ENCODE results near the gene YKT6. TPM values are rescaled to one million over a fixed set of nuclear protein-coding genes. Genes with fewer than 3 reads are reported as not detected.

The YKT6 gene
- total RNA-seq, 4 donors from 2014 or later = 46.6 to 80.1 (median 68.0) TPM

- no peak overlapping the region for H3K27ac ChIP-seq
- H3K36me3 ChIP-seq = no peaks in the 10 kb centered on the region
- no peak overlapping the region for H3K4me3 ChIP-seq
- DNase-seq = no peak
- 65 to 69% methylated on average over 5 to 22 of the region's 22 CpGs for WGBS, 2 donors (ENCODE audit: low coverage in 1 of 2)
- intact Hi-C loops (cut with DNase I; ENCODE audit: low total_unique reads) (loop anchor here (10.0 kb wide), 2 partner anchors 249 to 329 kb away; no protein-coding TSS in a partner anchor), in situ Hi-C loops (cut with MboI; ENCODE audit: low pct_ligation_motif_present in 1 of 4, low pct_unique_long_range_greater_than_20kb in 1 of 4, low sequenced_read_pairs in 3 of 4) (loop anchor here in 3 of 4 donors (25.0 kb wide), 2 partner anchors 252 to 327 kb away; partner anchors contain the start of genes NUDCD3 (in 2 of the 3) and DDX56 (in 1 of the 3))
- TF ChIP-seq EP300 (IDR thresholded peaks at IDR 0.05; ENCODE audit: low read depth) (no peak), CTCF (IDR thresholded peaks at IDR 0.05) (no peak), POLR2A (IDR thresholded peaks at IDR 0.05) (no peak)
- H3K4me1 ChIP-seq = no peaks in the 10 kb centered on the region
- no peaks in the 10 kb centered on the region for H3K9me3 ChIP-seq
- H3K27me3 ChIP-seq = no peaks in the 10 kb centered on the region
These were observed 35.0 kb downstream of the YKT6 start for GRCh38 chr7:44235582-44236332.

DNA sequence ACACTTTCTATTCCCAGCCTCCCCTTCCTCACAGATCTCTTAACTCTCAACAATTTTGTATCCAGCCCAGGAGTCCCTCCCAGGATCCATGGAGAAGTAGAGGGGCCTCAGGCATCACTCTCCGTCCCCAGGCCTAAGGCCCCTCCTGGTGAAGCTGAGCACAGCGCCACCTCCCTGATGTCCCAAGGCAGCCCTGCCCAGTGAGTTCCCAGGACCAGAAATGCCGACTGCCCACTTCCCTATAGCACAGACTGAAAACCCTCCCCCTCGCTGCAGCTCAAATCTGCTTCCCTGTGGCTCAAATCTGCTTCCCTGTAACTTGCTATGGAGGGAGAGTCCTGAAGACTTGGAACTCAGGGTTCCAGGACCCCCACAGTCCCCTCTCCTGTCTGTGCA lies 35.6 kb downstream of the YKT6 start:
- H3K9me3 ChIP-seq = no peaks in the 10 kb centered on the region
- WGBS, 2 donors (ENCODE audit: low coverage in 1 of 2) = 60% methylated on average over 4 of the region's 4 CpGs; no CpG with 5 or more reads in 1 of the 2 donors
- intact Hi-C loops (cut with DNase I; ENCODE audit: low total_unique reads) = loop anchor here (10.0 kb wide), 2 partner anchors 248 to 328 kb away; no protein-coding TSS in a partner anchor
- peaks cover 0 to 5% (median 2%) of the 10 kb centered on the region in 4 donors for H3K4me1 ChIP-seq
- no peak overlapping the region for H3K27ac ChIP-seq
- TF ChIP-seq POLR2A (IDR thresholded peaks at IDR 0.05) (no peak), POLR2AphosphoS5 (IDR thresholded peaks at IDR 0.05) (no peak), EP300 (IDR thresholded peaks at IDR 0.05; ENCODE audit: low read depth) (no peak), CTCF (IDR thresholded peaks at IDR 0.05) (no peak)
- no peaks in the 10 kb centered on the region for H3K36me3 ChIP-seq
- no peak for DNase-seq
- in situ Hi-C loops (cut with MboI; ENCODE audit: low pct_ligation_motif_present in 1 of 4, low pct_unique_long_range_greater_than_20kb in 1 of 4, low sequenced_read_pairs in 3 of 4) = loop anchor here in 3 of 4 donors (25.0 kb wide), 2 partner anchors 251 to 326 kb away; partner anchors contain the start of genes NUDCD3 (in 2 of the 3) and DDX56 (in 1 of the 3)
- no peaks in the 10 kb centered on the region for H3K27me3 ChIP-seq
- H3K4me3 ChIP-seq = no peak overlapping the region

- intact Hi-C loops (cut with DNase I; ENCODE audit: low total_unique reads) (loop anchor here (10.0 kb wide), 2 partner anchors 247 to 327 kb away; no protein-coding TSS in a partner anchor), in situ Hi-C loops (cut with MboI; ENCODE audit: low pct_ligation_motif_present in 1 of 4, low pct_unique_long_range_greater_than_20kb in 1 of 4, low sequenced_read_pairs in 3 of 4) (loop anchor here in 3 of 4 donors (25.0 kb wide), 2 partner anchors 250 to 325 kb away; partner anchors contain the start of genes NUDCD3 (in 2 of the 3) and DDX56 (in 1 of the 3))
- Histone ChIP-seq H3K27ac (no peak overlapping the region), H3K27me3 (no peaks in the 10 kb centered on the region), H3K9me3 (no peaks in the 10 kb centered on the region), H3K4me3 (no peak overlapping the region), H3K4me1 (peaks cover 0 to 6% (median 2%) of the 10 kb centered on the region in 4 donors), H3K36me3 (no peaks in the 10 kb centered on the region)
- WGBS, 2 donors (ENCODE audit: low coverage in 1 of 2) = 88% methylated on average over 9 of the region's 10 CpGs; no CpG with 5 or more reads in 1 of the 2 donors
- no peak for DNase-seq
- TF ChIP-seq POLR2AphosphoS5 (IDR thresholded peaks at IDR 0.05) (no peak), EP300 (IDR thresholded peaks at IDR 0.05; ENCODE audit: low read depth) (no peak), CTCF (IDR thresholded peaks at IDR 0.05) (no peak)
These were observed 36.9 kb downstream of the YKT6 start for GRCh38 chr7:44237696-44238095.

- H3K9me3 ChIP-seq = no peaks in the 10 kb centered on the region
- no peak overlapping the region for H3K27ac ChIP-seq
- in situ Hi-C loops (cut with MboI; ENCODE audit: low pct_ligation_motif_present in 1 of 4, low pct_unique_long_range_greater_than_20kb in 1 of 4, low sequenced_read_pairs in 3 of 4) (loop anchor here in 3 of 4 donors (25.0 kb wide), 2 partner anchors 249 to 324 kb away; partner anchors contain the start of genes NUDCD3 (in 2 of the 3) and DDX56 (in 1 of the 3)), intact Hi-C loops (cut with DNase I; ENCODE audit: low total_unique reads) (loop anchor here (10.0 kb wide), 2 partner anchors 247 to 327 kb away; no protein-coding TSS in a partner anchor)
- no peaks in the 10 kb centered on the region for H3K36me3 ChIP-seq
- DNase-seq = no peak
- WGBS, 2 donors (ENCODE audit: low coverage in 1 of 2) = 76% methylated on average over 17 of the region's 17 CpGs; no CpG with 5 or more reads in 1 of the 2 donors
- no peak for TF ChIP-seq POLR2A (IDR thresholded peaks at IDR 0.05)
- no peak for TF ChIP-seq EP300 (IDR thresholded peaks at IDR 0.05; ENCODE audit: low read depth)
- no peak for TF ChIP-seq CTCF (IDR thresholded peaks at IDR 0.05)
- no peak for TF ChIP-seq POLR2AphosphoS5 (IDR thresholded peaks at IDR 0.05)
- peaks cover 0 to 6% (median 2%) of the 10 kb centered on the region in 4 donors for H3K4me1 ChIP-seq
- H3K27me3 ChIP-seq = no peaks in the 10 kb centered on the region
- H3K4me3 ChIP-seq = no peak overlapping the region
These were observed 37.4 kb downstream of the YKT6 start for GRCh38 chr7:44238116-44238695.

Measured in transverse colon (tissue), 4 donors.